Sigmoid colon (tissue), 7 donors: Measurements from ENCODE around the gene CDK6. TPM values are rescaled to one million over a fixed set of nuclear protein-coding genes. Genes with fewer than 3 reads are reported as not detected.

ENCODE experiments used
- DNase-seq: peaks from one replicate; pipeline ENCODE4 v3.0.0-alpha.2; 2019
- H3K27ac ChIP-seq, 4 donors: fragments of 200-600 bp; sonication (generic); one replicate each; pipeline ENCODE4 v1.5.1; 2016 to 2019; ENCODE audit warnings: mild to moderate bottlenecking in 1 of 4
- H3K27me3 ChIP-seq, 3 donors: fragments of 200-600 bp; sonication (generic); one replicate each; pipeline ENCODE4 v1.5.1; 2019; ENCODE audit warnings: mild to moderate bottlenecking in 1 of 3
- H3K36me3 ChIP-seq, 4 donors: fragments of 200-600 bp; sonication (generic); one replicate each; pipeline ENCODE4 v1.5.1; 2016 to 2019
- H3K4me1 ChIP-seq, 4 donors: fragments of 200-600 bp; sonication (generic); one replicate each; pipeline ENCODE4 v1.5.1; 2017 to 2019
- H3K4me3 ChIP-seq, 4 donors: fragments of 200-600 bp; sonication (generic); one replicate each; pipeline ENCODE4 v1.5.1; 2017 to 2019; ENCODE audit warnings: mild to moderate bottlenecking in 2 of 4, moderate library complexity in 1 of 4
- H3K9me3 ChIP-seq, 4 donors: fragments of 200-600 bp in 3 of 4; sonication (generic) in 3 of 4; one replicate each; pipeline versions ENCODE4 v1.5.1 to v1.6.1; 2013 to 2019
- CTCF ChIP-seq, 4 experiments: fragments of 450-650 bp in 3 of 4; fragments of 200-600 bp in 1 of 4; IDR thresholded peaks; one replicate each; pipeline ENCODE4 v1.5.1; 2016 to 2019; ENCODE audit warnings: antibody characterized with exemption in 4 of 4, mild to moderate bottlenecking in 3 of 4, moderate library complexity in 2 of 4
- EP300 ChIP-seq, 4 donors: sonication (generic); formaldehyde crosslinking; IDR thresholded peaks; one replicate each; pipeline ENCODE4 v1.6.1; 2017; ENCODE audit warnings: antibody characterized with exemption in 4 of 4
- POLR2A ChIP-seq, 2 donors: fragments of 450-650 bp; IDR thresholded peaks; one replicate each; pipeline ENCODE4 v1.6.1; 2016; ENCODE audit warnings: antibody characterized with exemption in 2 of 2, mild to moderate bottlenecking in 2 of 2, moderate library complexity in 2 of 2
- POLR2AphosphoS5 ChIP-seq, 4 donors: sonication (generic); formaldehyde crosslinking; IDR thresholded peaks; one replicate each; pipeline ENCODE4 v1.6.1; 2017; ENCODE audit warnings: antibody characterized with exemption in 4 of 4
- WGBS, 2 donors: extraction: QIAGEN DNeasy Blood & Tissue Kit; methylation state at CpG; one replicate each; pipeline ENCODE4 v1.1.7; 2013; 5-methylcytosine and 5-hydroxymethylcytosine counted together
- intact Hi-C: fragments of 100-400 bp; cut with DNase I; formaldehyde crosslinking; loops from one replicate; pipeline ENCODE4 v1.15.1; 2023
- polyA plus RNA-seq, 3 donors: library from polyadenylated mRNA; stranded (reverse); fragments of 200-250 nt; gene quantifications; one replicate each; pipeline ENCODE4 v1.2.3, GENCODE V29; 2013
- total RNA-seq, 4 donors: library from RNA; depleted of rRNA; stranded (reverse); fragments of >200 nt; gene quantifications; one replicate each; pipeline ENCODE4 v1.1.0, GENCODE V29; 2016
- donor health status: healthy with polysubstance abuse.
- donor health status: Bipolar disorder and iron deficiency.
- donor health status: healthy.

CDK6 gene
- total and polyA plus RNA-seq, 7 donors, result 2.4 to 25.8 (median 13.3) TPM

GRCh38 chr7:92799446-92800211, 36.7 kb downstream of the CDK6 start:
- intact Hi-C loops, result no loop called here
- 59 to 73% methylated on average over 3 of the region's 3 CpGs for WGBS, 2 donors
- no peaks in the 10 kb centered on the region for H3K36me3 ChIP-seq
- no peaks in the 10 kb centered on the region for H3K27me3 ChIP-seq
- H3K4me3 ChIP-seq, result no peak overlapping the region
- no peak for DNase-seq
- no peaks in the 10 kb centered on the region for H3K9me3 ChIP-seq
- no peak overlapping the region for H3K27ac ChIP-seq
- TF ChIP-seq EP300 (IDR thresholded peaks at IDR 0.05) (no peak), CTCF (IDR thresholded peaks at IDR 0.05) (no peak), POLR2AphosphoS5 (IDR thresholded peaks at IDR 0.05) (no peak), POLR2A (IDR thresholded peaks at IDR 0.05) (no peak)
- peaks cover 0 to 42% (median 26%) of the 10 kb centered on the region in 4 donors for H3K4me1 ChIP-seq

DNA sequence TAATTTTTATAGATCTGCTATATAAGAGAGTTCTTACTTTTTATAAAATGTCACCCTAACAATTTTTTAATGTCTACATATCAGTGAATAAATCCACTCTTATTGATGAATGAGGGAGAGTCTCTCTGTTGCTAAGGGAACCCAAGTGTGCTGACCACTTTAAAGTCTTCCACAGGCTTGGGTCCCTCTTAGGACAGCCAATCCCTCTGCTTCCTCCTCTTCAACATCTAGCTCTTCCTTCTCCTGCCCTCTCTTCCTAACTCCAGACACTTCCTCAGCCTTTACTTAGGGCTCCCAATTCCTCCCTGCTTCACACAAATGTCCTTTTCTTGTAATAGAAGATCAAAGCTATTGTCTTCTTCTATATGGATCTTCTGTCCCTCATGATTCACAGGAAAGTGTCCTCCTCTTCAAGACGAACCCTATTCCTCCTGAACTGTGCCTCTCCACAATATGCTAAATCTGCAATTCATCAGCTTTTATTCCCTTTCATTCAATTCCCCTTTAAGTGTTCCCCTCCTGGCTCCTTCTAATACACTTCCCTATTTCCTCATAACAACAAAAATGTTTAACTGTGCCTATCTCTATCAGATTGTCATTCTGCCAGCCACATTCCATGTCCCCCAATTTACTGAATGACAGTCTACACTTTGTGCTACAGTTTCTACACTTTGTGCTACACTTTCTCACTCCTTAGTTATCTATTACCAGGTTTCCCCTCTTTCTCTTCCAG, 37.7 kb downstream of the CDK6 start:
- H3K27ac ChIP-seq, result peak overlapping the region in 1 of 4 donors; percentile 56
- H3K4me1 ChIP-seq, result peaks cover 0 to 51% (median 30%) of the 10 kb centered on the region in 4 donors
- no peak overlapping the region for H3K4me3 ChIP-seq
- no peak for DNase-seq
- TF ChIP-seq CTCF (IDR thresholded peaks at IDR 0.05) (no peak), EP300 (IDR thresholded peaks at IDR 0.05) (no peak), POLR2AphosphoS5 (IDR thresholded peaks at IDR 0.05) (no peak), POLR2A (IDR thresholded peaks at IDR 0.05) (no peak)
- intact Hi-C loops, result no loop called here
- no peaks in the 10 kb centered on the region for H3K9me3 ChIP-seq
- 31 to 47% methylated on average over 1 of the region's 1 CpG for WGBS, 2 donors
- no peaks in the 10 kb centered on the region for H3K27me3 ChIP-seq
- no peaks in the 10 kb centered on the region for H3K36me3 ChIP-seq

GRCh38 chr7:92797693-92798092, 38.7 kb downstream of the CDK6 start:
- Histone ChIP-seq H3K27ac (peak overlapping the region; percentile 9 to 60 (median 42)), H3K4me1 (peaks cover 0 to 52% (median 34%) of the 10 kb centered on the region in 4 donors)

GRCh38 chr7:92797284-92797683, 39.1 kb downstream of the CDK6 start:
- H3K9me3 ChIP-seq, result no peaks in the 10 kb centered on the region
- 92 to 98% methylated on average over 1 of the region's 1 CpG for WGBS, 2 donors
- no peak overlapping the region for H3K4me3 ChIP-seq
- H3K27me3 ChIP-seq, result no peaks in the 10 kb centered on the region
- peaks cover 0 to 52% (median 34%) of the 10 kb centered on the region in 4 donors for H3K4me1 ChIP-seq
- TF ChIP-seq POLR2AphosphoS5 (IDR thresholded peaks at IDR 0.05) (no peak), CTCF (IDR thresholded peaks at IDR 0.05) (no peak), EP300 (IDR thresholded peaks at IDR 0.05) (no peak), POLR2A (IDR thresholded peaks at IDR 0.05) (no peak)
- intact Hi-C loops, result no loop called here
- peak overlapping the region; percentile 9 to 60 (median 42) for H3K27ac ChIP-seq
- H3K36me3 ChIP-seq, result no peaks in the 10 kb centered on the region
- DNase-seq, result no peak

More at GRCh38 chr7:92797693-92798092, 38.7 kb downstream of the CDK6 start:
- WGBS, 2 donors, result 39 to 49% methylated on average over 4 of the region's 4 CpGs
- H3K27me3 ChIP-seq, result no peaks in the 10 kb centered on the region
- TF ChIP-seq CTCF (IDR thresholded peaks at IDR 0.05) (no peak), POLR2AphosphoS5 (IDR thresholded peaks at IDR 0.05) (no peak), POLR2A (IDR thresholded peaks at IDR 0.05) (no peak), EP300 (IDR thresholded peaks at IDR 0.05) (no peak)
- H3K36me3 ChIP-seq, result no peaks in the 10 kb centered on the region
- no peaks in the 10 kb centered on the region for H3K9me3 ChIP-seq
- no peak overlapping the region for H3K4me3 ChIP-seq
- intact Hi-C loops, result no loop called here
- DNase-seq, result no peak
